Lower leg skin (tissue), 4 donors: Measurements from ENCODE around the gene HPS4. TPM values are rescaled to one million over a fixed set of nuclear protein-coding genes. Genes with fewer than 3 reads are reported as not detected.

Experiments
- DNase-seq, 2 donors: peaks; one replicate each; pipeline ENCODE4 v3.0.0-alpha.2; 2019; ENCODE audit warnings: low spot score in 2 of 2
- H3K4me3 ChIP-seq: fragments of 200-600 bp; sonication (generic); 2 replicates; pipeline ENCODE4 v1.5.1; 2017; ENCODE audit warnings: mild to moderate bottlenecking, low read depth; ENCODE audit not compliant: poor library complexity, severe bottlenecking
- CTCF ChIP-seq, 3 donors: fragments of 450-650 bp; IDR thresholded peaks; one replicate each; pipeline ENCODE4 v1.5.1; 2016; ENCODE audit warnings: antibody characterized with exemption in 3 of 3, mild to moderate bottlenecking in 3 of 3, moderate library complexity in 2 of 3
- POLR2A ChIP-seq, 2 donors: fragments of 450-650 bp; IDR thresholded peaks; one replicate each; pipeline ENCODE4 v1.6.1; 2016 to 2017; ENCODE audit warnings: antibody characterized with exemption in 2 of 2, mild to moderate bottlenecking in 1 of 2, moderate library complexity in 1 of 2
- WGBS, 2 donors: methylation state at CpG; one replicate each; pipeline ENCODE4 v1.1.5; 2018; 5-methylcytosine and 5-hydroxymethylcytosine counted together
- intact Hi-C: fragments of 100-400 bp; cut with DNase I; formaldehyde crosslinking; loops from one replicate; pipeline ENCODE4 v1.15.0; 2023; ENCODE audit warnings: low total_unique reads
- total RNA-seq, 4 donors: library from RNA; depleted of rRNA; stranded (reverse); fragments of >200 nt; gene quantifications; one replicate each; pipeline ENCODE4 v1.1.0, GENCODE V29; 2016

HPS4 gene
- total RNA-seq, 4 donors from 2014 or later, result 40.5 to 68.0 (median 47.5) TPM

DNA sequence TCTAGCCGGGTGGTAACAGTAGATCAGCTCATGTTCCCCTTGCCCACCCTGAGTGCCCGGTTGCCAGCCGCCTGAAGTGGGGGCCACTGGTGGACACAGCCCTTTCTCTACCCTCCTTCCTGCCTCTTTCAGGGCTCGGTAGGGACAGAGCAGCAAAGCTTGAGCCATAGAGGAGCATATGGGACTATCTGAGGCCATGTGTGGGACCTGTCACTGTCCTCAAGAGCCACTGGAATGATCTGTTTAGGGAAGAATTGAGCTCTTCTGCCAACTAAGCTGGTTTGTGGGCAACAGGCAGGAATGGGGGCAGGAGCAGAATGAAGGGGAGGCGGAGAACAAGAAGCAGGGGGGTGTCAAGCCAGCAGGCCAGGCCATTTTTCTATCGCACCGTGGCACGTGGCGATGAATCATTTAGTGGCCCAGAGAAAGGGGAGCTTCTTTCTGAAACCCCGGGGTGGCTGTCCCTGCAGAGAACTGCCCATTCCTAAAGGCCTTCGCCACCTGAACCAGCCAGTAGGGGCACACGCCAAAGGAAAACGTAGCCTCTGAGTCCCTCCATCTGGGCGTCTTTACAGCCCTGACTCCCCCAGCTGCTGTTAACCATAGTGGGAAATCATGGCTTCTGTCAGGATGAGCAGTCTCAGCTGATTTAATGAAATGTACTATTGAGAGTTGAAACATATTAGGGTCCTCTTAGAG is 45.7 kb downstream of the HPS4 start:
- DNase-seq, result no peak
- TF ChIP-seq POLR2A (IDR thresholded peaks at IDR 0.05) (no peak), CTCF (IDR thresholded peaks at IDR 0.05) (no peak)
- 89 to 91% methylated on average over 14 of the region's 14 CpGs for WGBS, 2 donors
- no peak overlapping the region for H3K4me3 ChIP-seq
- intact Hi-C loops, result no loop called here

DNA sequence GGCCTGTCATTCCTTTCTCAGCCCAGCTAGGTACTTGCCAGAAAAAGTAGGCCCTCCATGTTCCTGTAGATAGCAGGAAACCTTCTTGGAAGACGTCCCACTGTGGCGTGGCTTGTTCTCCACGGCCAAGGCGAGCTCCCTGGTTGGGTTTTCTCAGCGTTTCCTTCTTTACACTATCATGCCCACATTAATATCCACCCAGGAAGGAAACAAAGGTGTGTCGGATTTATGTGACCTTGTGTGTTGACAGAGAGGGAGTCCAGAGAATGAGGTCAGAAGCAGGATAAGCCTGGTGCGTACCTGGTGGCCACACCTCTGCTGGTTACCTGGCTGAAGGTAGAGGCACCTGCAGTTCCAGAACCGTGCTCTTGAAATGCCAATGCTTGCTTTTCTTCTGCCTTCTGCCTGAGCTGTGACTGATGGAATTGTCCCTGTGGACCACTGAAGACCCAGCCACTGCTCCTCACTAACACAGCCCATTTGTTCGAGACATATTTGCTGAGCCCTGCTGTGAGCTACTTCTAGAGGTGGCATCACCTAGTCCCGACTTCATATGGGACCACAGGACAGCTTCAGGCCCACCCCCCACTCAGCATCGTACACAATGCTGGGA is 46.6 kb downstream of the HPS4 start:
- TF ChIP-seq CTCF (IDR thresholded peaks at IDR 0.05) (no peak), POLR2A (IDR thresholded peaks at IDR 0.05) (no peak)
- no peak for DNase-seq
- WGBS, 2 donors, result 41 to 64% methylated on average over 11 of the region's 11 CpGs
- intact Hi-C loops, result no loop called here
- no peak overlapping the region for H3K4me3 ChIP-seq

GRCh38 chr22:26435327-26436093 is 48.1 kb downstream of the HPS4 start:
- no peak for DNase-seq
- TF ChIP-seq POLR2A (IDR thresholded peaks at IDR 0.05) (no peak), CTCF (IDR thresholded peaks at IDR 0.05) (no peak)
- intact Hi-C loops, result no loop called here
- H3K4me3 ChIP-seq, result no peak overlapping the region
- WGBS, 2 donors, result 84 to 86% methylated on average over 11 of the region's 11 CpGs

DNA sequence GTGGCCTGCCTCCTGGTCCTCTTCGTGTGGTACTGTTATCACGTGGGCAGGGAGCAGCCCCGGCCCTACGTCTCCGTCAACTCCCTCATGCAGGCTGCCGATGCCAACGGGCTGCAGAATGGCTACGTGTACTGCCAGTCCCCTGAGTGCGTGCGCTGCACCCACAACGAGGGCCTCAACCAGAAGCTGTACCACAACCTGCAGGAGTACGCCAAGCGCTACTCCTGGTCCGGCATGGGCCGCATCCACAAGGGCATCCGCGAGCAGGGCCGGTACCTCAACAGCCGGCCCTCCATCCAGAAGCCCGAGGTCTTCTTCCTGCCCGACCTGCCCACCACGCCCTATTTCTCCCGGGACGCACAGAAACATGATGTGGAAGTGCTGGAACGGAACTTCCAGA is 49.8 kb downstream of the HPS4 start:
- DNase-seq, result no peak
- H3K4me3 ChIP-seq, result no peak overlapping the region
- TF ChIP-seq CTCF (IDR thresholded peaks at IDR 0.05) (no peak), POLR2A (IDR thresholded peaks at IDR 0.05) (no peak)
- 95% methylated on average over 25 of the region's 25 CpGs for WGBS, 2 donors
- intact Hi-C loops, result no loop called here

DNA sequence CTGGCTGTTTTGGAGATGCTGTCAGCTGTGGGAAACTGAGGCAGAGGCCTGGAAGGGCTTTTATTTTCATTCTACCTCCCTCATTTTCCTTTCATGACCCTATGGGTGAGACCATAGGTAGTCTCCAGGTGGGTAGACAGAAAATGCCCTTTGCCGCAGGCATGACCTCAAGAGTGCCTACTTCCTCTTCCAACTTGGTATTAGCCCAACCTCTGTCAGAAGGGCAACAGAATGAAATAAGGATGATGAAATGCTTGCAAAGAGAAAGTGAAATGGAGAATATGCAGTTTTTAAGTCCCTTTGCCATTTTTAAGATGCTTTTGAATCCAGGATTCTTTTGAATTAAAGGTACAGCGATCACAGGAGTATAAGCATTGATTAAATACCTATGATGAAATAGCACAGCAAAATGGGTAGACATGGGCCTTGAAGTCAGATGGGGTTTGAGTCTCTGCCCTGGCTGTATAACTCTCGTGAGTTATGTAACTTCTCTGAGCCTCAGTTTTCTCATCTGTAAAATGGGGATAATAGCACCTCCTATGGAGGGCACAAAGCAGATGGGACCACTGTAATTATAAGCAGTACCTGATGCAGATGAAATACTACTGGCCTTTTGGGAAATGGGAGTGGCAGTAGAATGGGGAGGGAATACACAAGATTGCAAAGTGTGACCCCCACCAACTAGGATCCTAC is 50.8 kb downstream of the HPS4 start:
- H3K4me3 ChIP-seq, result no peak overlapping the region
- 90 to 93% methylated on average over 3 of the region's 3 CpGs for WGBS, 2 donors
- TF ChIP-seq CTCF (IDR thresholded peaks at IDR 0.05), result no peak
- no peak for TF ChIP-seq POLR2A (IDR thresholded peaks at IDR 0.05)
- DNase-seq, result no peak
- intact Hi-C loops, result no loop called here
